ENCODE data around the gene PPP1R3D.

The PPP1R3D gene

DNA sequence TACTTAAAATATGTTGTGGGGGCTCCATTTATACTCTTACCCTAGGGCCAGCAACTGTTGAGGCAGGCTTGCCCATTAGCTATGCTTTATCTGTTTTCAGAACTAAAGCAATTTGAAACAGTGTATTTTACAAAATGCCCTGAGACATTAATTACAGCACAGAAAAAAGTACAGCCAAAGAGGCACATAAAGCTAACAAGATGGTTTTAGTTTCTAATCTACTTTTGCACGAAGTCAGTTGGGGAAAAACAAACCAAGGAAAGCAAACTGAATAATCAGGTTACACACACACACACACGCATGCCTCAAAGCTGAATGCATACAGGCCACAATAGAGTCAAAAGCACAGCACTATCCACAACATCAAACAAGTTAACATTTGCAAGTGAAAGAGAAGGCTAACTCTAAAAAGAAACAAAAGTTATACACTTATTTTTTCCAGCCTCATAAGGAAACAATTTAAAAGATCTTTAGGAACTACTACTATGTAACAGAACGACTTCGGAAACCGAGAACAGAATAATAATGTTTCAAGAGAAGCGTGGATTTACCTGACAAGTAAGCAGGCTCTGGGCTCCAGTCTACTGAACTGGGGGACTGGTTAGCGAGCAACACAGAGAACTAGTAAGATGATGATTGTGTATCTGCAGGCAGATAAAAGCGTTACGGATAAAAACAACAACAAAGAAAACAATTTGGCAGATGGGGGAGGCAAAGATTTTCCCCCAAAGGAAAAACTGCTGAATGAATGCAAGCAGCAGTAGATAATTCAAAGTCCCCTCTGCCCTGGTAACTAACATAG, 8.4 kb downstream of the PPP1R3D start:
- Histone ChIP-seq H2BK120ac (ENCODE audit: low read depth, low read length) (no peak overlapping the region), H3K36me3 (ENCODE audit: control insufficient read depth, insufficient read depth, low read length) (no peaks in the 10 kb centered on the region), H3K4ac (ENCODE audit: low read depth, low read length) (no peak overlapping the region), H3K27ac (ENCODE audit: low read depth, low read length) (no peak overlapping the region), H2AK5ac (ENCODE audit: low read length) (no peak overlapping the region), H3K9ac (ENCODE audit: low read length) (no peak overlapping the region), H4K8ac (ENCODE audit: low read depth, low read length) (no peak overlapping the region), H3K4me2 (ENCODE audit: low read length) (no peak overlapping the region), H3K18ac (ENCODE audit: low read length) (no peak overlapping the region), H2BK15ac (replicated peaks; ENCODE audit: low read depth) (no peak overlapping the region), H3K27me3 (ENCODE audit: insufficient read depth, low read length, poor library complexity) (no peaks in the 10 kb centered on the region), H2BK5ac (ENCODE audit: low read length) (no peak overlapping the region), H3K79me2 (ENCODE audit: control insufficient read depth, insufficient read depth, low read length) (no peaks in the 10 kb centered on the region), H4K5ac (ENCODE audit: low read length) (no peak overlapping the region), H3K79me1 (ENCODE audit: low read length) (no peaks in the 10 kb centered on the region), H3K56ac (ENCODE audit: low read length) (no peak overlapping the region), H3K4me3 (ENCODE audit: low read length) (no peak overlapping the region), H3K4me1 (ENCODE audit: control insufficient read depth, low read depth, low read length) (no peaks in the 10 kb centered on the region), H3K23ac (ENCODE audit: low read length) (no peak overlapping the region)
- WGBS (ENCODE audit: extremely low coverage, insufficient coverage, low lambda C conversion rate), result no CpG with 5 or more reads among the region's 9 CpGs
- DNase-seq, result no peak

DNA sequence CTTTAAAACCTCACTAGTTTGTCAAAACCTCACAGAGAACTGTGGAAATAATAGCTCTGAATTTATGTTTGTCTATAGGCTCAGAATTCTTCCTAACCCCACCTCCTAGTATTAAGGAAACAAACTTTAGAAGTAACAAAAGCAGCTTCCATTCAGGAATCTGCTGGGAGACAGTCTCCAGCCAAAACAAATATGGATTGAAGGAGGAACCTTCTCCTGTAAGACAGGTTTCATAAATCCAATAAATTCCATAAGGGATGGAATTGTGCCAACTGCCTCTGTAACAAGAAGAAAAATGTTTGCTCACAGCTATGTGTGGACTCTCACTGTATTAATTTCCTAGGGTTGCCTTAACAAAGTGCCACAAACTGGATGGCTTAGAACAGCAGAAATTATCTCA, 14.2 kb downstream of the PPP1R3D start:
- no peak for DNase-seq
- no peak overlapping the region for H3K18ac ChIP-seq (ENCODE audit: low read length)

DNA sequence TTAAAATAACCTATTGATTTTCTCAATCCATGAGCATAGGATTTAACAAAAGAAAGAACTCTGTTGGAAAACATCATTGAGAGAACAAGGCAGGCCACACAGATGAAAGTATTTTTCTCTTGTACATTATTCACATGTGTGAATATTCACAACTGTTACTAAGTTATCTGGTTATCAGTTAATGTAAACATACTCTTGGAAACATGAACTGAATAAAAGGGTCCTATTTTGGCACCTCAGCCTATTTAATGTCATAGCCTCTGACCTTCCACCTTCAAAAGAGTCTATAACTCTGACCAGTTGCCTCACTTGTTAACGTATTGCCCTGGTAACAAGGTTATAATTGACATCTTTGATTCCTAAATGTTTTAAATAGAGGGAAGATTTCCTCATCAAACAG, 14.7 kb downstream of the PPP1R3D start:
- Histone ChIP-seq H3K56ac (ENCODE audit: low read length) (no peak overlapping the region), H3K4ac (ENCODE audit: low read depth, low read length) (no peak overlapping the region), H3K23ac (ENCODE audit: low read length) (no peak overlapping the region), H2BK120ac (ENCODE audit: low read depth, low read length) (no peak overlapping the region), H2BK5ac (ENCODE audit: low read length) (no peak overlapping the region), H3K9ac (ENCODE audit: low read length) (no peak overlapping the region), H3K4me2 (ENCODE audit: low read length) (no peak overlapping the region), H2AK5ac (ENCODE audit: low read length) (no peak overlapping the region), H3K27ac (ENCODE audit: low read depth, low read length) (no peak overlapping the region), H2BK15ac (replicated peaks; ENCODE audit: low read depth) (no peak overlapping the region), H3K27me3 (ENCODE audit: insufficient read depth, low read length, poor library complexity) (no peaks in the 10 kb centered on the region), H4K8ac (ENCODE audit: low read depth, low read length) (no peak overlapping the region), H4K5ac (ENCODE audit: low read length) (no peak overlapping the region), H3K4me3 (ENCODE audit: low read length) (no peak overlapping the region), H3K4me1 (ENCODE audit: control insufficient read depth, low read depth, low read length) (no peaks in the 10 kb centered on the region), H3K79me2 (ENCODE audit: control insufficient read depth, insufficient read depth, low read length) (no peaks in the 10 kb centered on the region), H3K18ac (ENCODE audit: low read length) (no peak overlapping the region), H3K79me1 (ENCODE audit: low read length) (no peaks in the 10 kb centered on the region), H3K36me3 (ENCODE audit: control insufficient read depth, insufficient read depth, low read length) (no peaks in the 10 kb centered on the region)
- DNase-seq, result no peak
- no CpG with 5 or more reads among the region's 1 CpG for WGBS (ENCODE audit: extremely low coverage, insufficient coverage, low lambda C conversion rate)

More for the DNA sequence above, 14.2 kb downstream of the PPP1R3D start:
- H2BK15ac ChIP-seq (replicated peaks; ENCODE audit: low read depth), result no peak overlapping the region
- no peak overlapping the region for H3K4me2 ChIP-seq (ENCODE audit: low read length)
- no peak overlapping the region for H3K4ac ChIP-seq (ENCODE audit: low read depth, low read length)
- H2BK120ac ChIP-seq (ENCODE audit: low read depth, low read length), result no peak overlapping the region
- no peaks in the 10 kb centered on the region for H3K4me1 ChIP-seq (ENCODE audit: control insufficient read depth, low read depth, low read length)
- H4K8ac ChIP-seq (ENCODE audit: low read depth, low read length), result no peak overlapping the region
- no peak overlapping the region for H3K4me3 ChIP-seq (ENCODE audit: low read length)
- no peaks in the 10 kb centered on the region for H3K27me3 ChIP-seq (ENCODE audit: insufficient read depth, low read length, poor library complexity)
- no peaks in the 10 kb centered on the region for H3K36me3 ChIP-seq (ENCODE audit: control insufficient read depth, insufficient read depth, low read length)
- H3K79me1 ChIP-seq (ENCODE audit: low read length), result no peaks in the 10 kb centered on the region
- H3K23ac ChIP-seq (ENCODE audit: low read length), result no peak overlapping the region
- no peak overlapping the region for H3K56ac ChIP-seq (ENCODE audit: low read length)
- H3K79me2 ChIP-seq (ENCODE audit: control insufficient read depth, insufficient read depth, low read length), result no peaks in the 10 kb centered on the region
- no peak overlapping the region for H3K27ac ChIP-seq (ENCODE audit: low read depth, low read length)
- H3K9ac ChIP-seq (ENCODE audit: low read length), result no peak overlapping the region
- H4K5ac ChIP-seq (ENCODE audit: low read length), result no peak overlapping the region
- H2BK5ac ChIP-seq (ENCODE audit: low read length), result no peak overlapping the region
- H2AK5ac ChIP-seq (ENCODE audit: low read length), result no peak overlapping the region

DNA sequence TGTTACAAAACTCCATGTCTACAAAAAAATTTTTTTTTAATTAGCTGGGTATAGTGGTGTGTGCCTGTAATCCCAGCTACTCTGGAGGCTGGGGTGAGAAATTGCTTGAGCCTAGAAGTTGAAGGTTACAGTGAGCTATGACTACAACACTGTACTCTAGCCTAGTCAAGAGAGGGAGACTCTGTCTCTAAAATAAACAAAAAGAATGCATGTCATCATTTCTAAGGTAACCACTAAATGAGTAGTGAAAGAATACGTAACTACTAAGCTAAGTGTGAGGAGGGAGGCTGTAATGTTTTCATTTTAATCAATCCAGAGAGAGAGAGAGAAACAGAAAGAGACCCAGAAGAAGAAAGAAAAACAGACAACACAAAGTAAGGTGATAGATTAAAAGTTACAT, 16.6 kb downstream of the PPP1R3D start:
- no peak overlapping the region for H2BK5ac ChIP-seq (ENCODE audit: low read length)
- H3K23ac ChIP-seq (ENCODE audit: low read length), result no peak overlapping the region
- H3K9ac ChIP-seq (ENCODE audit: low read length), result no peak overlapping the region
- no peak overlapping the region for H3K4me2 ChIP-seq (ENCODE audit: low read length)
- H4K8ac ChIP-seq (ENCODE audit: low read depth, low read length), result no peak overlapping the region
- no peak overlapping the region for H3K56ac ChIP-seq (ENCODE audit: low read length)
- H3K4me3 ChIP-seq (ENCODE audit: low read length), result no peak overlapping the region
- no peaks in the 10 kb centered on the region for H3K4me1 ChIP-seq (ENCODE audit: control insufficient read depth, low read depth, low read length)
- no peak overlapping the region for H2BK15ac ChIP-seq (replicated peaks; ENCODE audit: low read depth)
- no peaks in the 10 kb centered on the region for H3K79me2 ChIP-seq (ENCODE audit: control insufficient read depth, insufficient read depth, low read length)
- no peak overlapping the region for H2BK120ac ChIP-seq (ENCODE audit: low read depth, low read length)
- H2AK5ac ChIP-seq (ENCODE audit: low read length), result no peak overlapping the region
- no peaks in the 10 kb centered on the region for H3K36me3 ChIP-seq (ENCODE audit: control insufficient read depth, insufficient read depth, low read length)
- WGBS (ENCODE audit: extremely low coverage, insufficient coverage, low lambda C conversion rate), result no CpG with 5 or more reads among the region's 1 CpG
- H3K18ac ChIP-seq (ENCODE audit: low read length), result no peak overlapping the region
- no peaks in the 10 kb centered on the region for H3K79me1 ChIP-seq (ENCODE audit: low read length)
- no peak for DNase-seq
- no peaks in the 10 kb centered on the region for H3K27me3 ChIP-seq (ENCODE audit: insufficient read depth, low read length, poor library complexity)
- no peak overlapping the region for H3K27ac ChIP-seq (ENCODE audit: low read depth, low read length)
- H4K5ac ChIP-seq (ENCODE audit: low read length), result no peak overlapping the region
- no peak overlapping the region for H3K4ac ChIP-seq (ENCODE audit: low read depth, low read length)

DNA sequence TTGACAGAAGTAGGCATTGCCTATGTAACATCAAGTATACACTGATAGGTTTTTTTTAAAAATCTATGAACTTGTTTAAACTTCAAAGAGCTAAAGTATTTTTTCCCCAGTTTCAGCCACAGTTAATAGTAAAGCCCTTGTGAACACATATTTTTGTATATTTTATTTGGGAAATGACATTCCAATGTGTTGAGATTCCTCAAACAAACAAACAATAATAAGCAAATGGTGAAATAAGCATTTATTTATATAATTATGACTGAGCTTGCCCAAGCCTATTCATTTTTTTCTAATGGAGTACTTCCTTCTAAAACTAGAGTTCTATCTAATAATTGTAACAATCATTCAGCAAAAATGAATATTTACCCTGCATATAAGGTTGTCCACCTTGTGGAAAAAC, 19.2 kb downstream of the PPP1R3D start:
- Histone ChIP-seq H4K5ac (ENCODE audit: low read length) (no peak overlapping the region), H3K9ac (ENCODE audit: low read length) (no peak overlapping the region), H3K27me3 (ENCODE audit: insufficient read depth, low read length, poor library complexity) (no peaks in the 10 kb centered on the region), H2BK5ac (ENCODE audit: low read length) (no peak overlapping the region), H3K79me2 (ENCODE audit: control insufficient read depth, insufficient read depth, low read length) (no peaks in the 10 kb centered on the region), H2BK120ac (ENCODE audit: low read depth, low read length) (no peak overlapping the region), H3K4me1 (ENCODE audit: control insufficient read depth, low read depth, low read length) (no peaks in the 10 kb centered on the region), H3K79me1 (ENCODE audit: low read length) (no peaks in the 10 kb centered on the region), H2BK15ac (replicated peaks; ENCODE audit: low read depth) (no peak overlapping the region), H3K4me3 (ENCODE audit: low read length) (no peak overlapping the region), H2AK5ac (ENCODE audit: low read length) (no peak overlapping the region), H3K18ac (ENCODE audit: low read length) (no peak overlapping the region), H3K23ac (ENCODE audit: low read length) (no peak overlapping the region), H4K8ac (ENCODE audit: low read depth, low read length) (no peak overlapping the region), H3K36me3 (ENCODE audit: control insufficient read depth, insufficient read depth, low read length) (no peaks in the 10 kb centered on the region), H3K56ac (ENCODE audit: low read length) (no peak overlapping the region), H3K4ac (ENCODE audit: low read depth, low read length) (no peak overlapping the region), H3K27ac (ENCODE audit: low read depth, low read length) (no peak overlapping the region), H3K4me2 (ENCODE audit: low read length) (no peak overlapping the region)
- no peak for DNase-seq

DNA sequence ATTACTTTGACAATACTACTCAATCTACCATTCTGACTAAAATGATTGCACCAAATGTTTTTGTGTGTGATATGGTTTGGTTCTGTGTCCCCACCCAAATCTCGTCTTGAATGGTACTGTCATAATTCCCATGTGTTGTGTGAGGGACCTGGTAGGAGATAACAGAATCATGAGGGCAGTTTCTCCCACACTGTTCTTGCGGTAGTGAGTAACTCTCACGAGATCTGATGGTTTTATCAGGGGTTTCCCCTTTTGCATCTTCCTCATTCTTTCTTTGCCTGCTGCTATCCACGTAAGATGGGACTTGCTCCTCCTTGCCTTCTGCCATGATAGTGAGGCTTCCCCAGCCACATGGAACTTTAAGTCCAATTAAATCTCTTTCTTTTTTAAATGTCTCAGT, 27.5 kb downstream of the PPP1R3D start:
- no peak for DNase-seq

More for the DNA sequence above, 27.5 kb downstream of the PPP1R3D start:
- Histone ChIP-seq H3K4me1 (ENCODE audit: control insufficient read depth, low read depth, low read length) (no peaks in the 10 kb centered on the region), H4K5ac (ENCODE audit: low read length) (no peak overlapping the region), H3K4me2 (ENCODE audit: low read length) (no peak overlapping the region), H3K18ac (ENCODE audit: low read length) (no peak overlapping the region), H3K27me3 (ENCODE audit: insufficient read depth, low read length, poor library complexity) (no peaks in the 10 kb centered on the region), H3K23ac (ENCODE audit: low read length) (no peak overlapping the region), H3K4ac (ENCODE audit: low read depth, low read length) (no peak overlapping the region), H3K4me3 (ENCODE audit: low read length) (no peak overlapping the region), H3K27ac (ENCODE audit: low read depth, low read length) (no peak overlapping the region), H3K79me1 (ENCODE audit: low read length) (no peaks in the 10 kb centered on the region), H2AK5ac (ENCODE audit: low read length) (no peak overlapping the region), H3K9ac (ENCODE audit: low read length) (no peak overlapping the region), H2BK5ac (ENCODE audit: low read length) (no peak overlapping the region), H4K8ac (ENCODE audit: low read depth, low read length) (no peak overlapping the region), H2BK120ac (ENCODE audit: low read depth, low read length) (no peak overlapping the region), H3K56ac (ENCODE audit: low read length) (no peak overlapping the region), H2BK15ac (replicated peaks; ENCODE audit: low read depth) (no peak overlapping the region), H3K36me3 (ENCODE audit: control insufficient read depth, insufficient read depth, low read length) (no peaks in the 10 kb centered on the region), H3K79me2 (ENCODE audit: control insufficient read depth, insufficient read depth, low read length) (no peaks in the 10 kb centered on the region)
- WGBS (ENCODE audit: extremely low coverage, insufficient coverage, low lambda C conversion rate), result no CpG with 5 or more reads among the region's 4 CpGs
